ENCODE data around the gene PLD5.

GRCh38 chr1:242405947-242406346 lies 118.5 kb downstream of the PLD5 start:
- no peak for TF ChIP-seq CTCF (IDR thresholded peaks at IDR 0.05)
- TF ChIP-seq EP300 (IDR thresholded peaks at IDR 0.05): no peak

Measured in ovary (tissue), 3 donors.